ENCODE results near the gene ZNF225. TPM values are rescaled to one million over a fixed set of nuclear protein-coding genes. Genes with fewer than 3 reads are reported as not detected.
A peak's percentile ranks its signal among the peaks of the same experiment; 100 is the strongest.

Gene ZNF225
- polyA plus RNA-seq (2013, experiment 1 of 2) = 2.5 TPM
- 2.7 TPM for polyA plus RNA-seq (2013, experiment 2 of 2)

DNA sequence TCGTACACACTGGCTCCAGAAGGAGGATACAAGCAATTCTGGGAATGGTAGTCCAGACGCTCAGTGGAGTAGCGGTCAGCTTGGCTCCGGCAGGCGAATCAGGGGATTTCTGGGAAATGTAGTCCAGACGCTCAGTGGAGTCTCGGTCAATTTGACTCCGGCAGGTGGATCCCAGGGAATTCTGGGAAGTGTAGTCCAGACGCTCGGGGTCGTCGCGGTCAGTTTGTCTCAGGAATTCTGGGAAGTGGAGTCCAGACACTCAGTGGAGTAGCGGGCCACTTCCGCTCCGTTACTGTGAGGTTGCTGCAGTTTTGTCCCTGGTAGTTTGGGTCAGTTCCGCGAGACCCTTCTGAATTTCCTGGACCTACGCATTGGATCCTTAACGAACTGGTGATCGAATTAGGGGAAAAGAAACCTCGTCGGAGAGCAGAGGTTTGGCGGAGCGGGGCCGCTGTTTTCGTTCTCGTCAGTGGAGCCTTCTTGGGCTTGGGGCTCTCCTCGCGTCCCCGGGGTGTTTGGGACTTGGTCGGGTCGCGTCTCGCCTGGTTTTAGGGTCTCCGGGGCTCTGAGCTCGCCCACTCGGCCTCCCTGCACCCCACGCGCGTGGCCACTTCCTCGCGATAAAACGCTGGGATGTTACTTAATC is at the start of gene ZNF225:
Gene ZNF225 (plus strand): TSS at position 262 of the 646 bp plus-strand sequence. CDS start 2,429 bp downstream, outside the sequence.
- no CpG with 5 or more reads among the region's 44 CpGs for WGBS, 2 donors (ENCODE audit: extremely low coverage in 2 of 2, insufficient read length in 2 of 2, insufficient replicate concordance in 1 of 2)
- peak within 1 kb of the TSS; percentile 53 for H3K27ac ChIP-seq (replicated peaks; ENCODE audit: low read length)
- no peaks in the 10 kb centered on the region for H3K27me3 ChIP-seq (ENCODE audit: control insufficient read depth in 3 of 3, insufficient read depth in 3 of 3, low read depth in 1 of 3, low read length in 3 of 3)

DNA sequence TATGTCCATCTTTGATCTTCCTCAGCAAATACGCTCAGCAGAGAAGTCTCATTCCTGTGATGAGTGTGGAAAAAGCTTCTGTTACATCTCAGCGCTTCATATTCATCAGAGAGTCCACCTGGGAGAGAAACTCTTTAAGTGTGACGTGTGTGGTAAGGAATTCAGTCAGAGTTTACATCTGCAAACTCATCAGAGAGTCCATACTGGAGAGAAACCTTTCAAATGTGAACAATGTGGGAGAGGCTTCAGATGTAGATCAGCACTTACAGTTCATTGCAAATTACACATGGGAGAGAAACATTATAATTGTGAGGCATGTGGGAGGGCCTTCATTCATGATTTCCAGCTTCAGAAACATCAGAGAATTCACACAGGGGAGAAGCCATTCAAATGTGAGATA is 46.9 kb upstream of the ZNF225 start:
- no peak overlapping the region for H2AK5ac ChIP-seq (ENCODE audit: low read depth, low read length)
- no peak overlapping the region for H2BK12ac ChIP-seq (ENCODE audit: low read length)
- no peak overlapping the region for H3K14ac ChIP-seq (ENCODE audit: low read length)
- no peak overlapping the region for H3K9ac ChIP-seq (ENCODE audit: low read depth, low read length, poor library complexity)
- H3K4me2 ChIP-seq (ENCODE audit: insufficient read depth, low read length, poor library complexity, severe bottlenecking) = no peak overlapping the region
- no peak overlapping the region for H3K23ac ChIP-seq (ENCODE audit: low read depth, low read length, poor library complexity)
- H3K9me3 ChIP-seq (replicated peaks in 1 of 2; ENCODE audit: control insufficient read depth in 2 of 2, insufficient read depth in 1 of 2, low read depth in 1 of 2, low read length in 2 of 2) = peaks cover 13 to 42% of the 10 kb centered on the region in 2 donors
- no CpG with 5 or more reads among the region's 3 CpGs for WGBS, 2 donors (ENCODE audit: extremely low coverage in 2 of 2, insufficient read length in 2 of 2, insufficient replicate concordance in 1 of 2)
- H4K91ac ChIP-seq (ENCODE audit: low read depth, low read length, poor library complexity) = no peak overlapping the region
- no peak overlapping the region for H3K4me3 ChIP-seq (ENCODE audit: low read length in 2 of 2)
- no peak for DNase-seq (ENCODE audit: low spot score)
- no peak overlapping the region for H3K4ac ChIP-seq (ENCODE audit: low read length)
- H3K27ac ChIP-seq (replicated peaks; ENCODE audit: low read length) = no peak overlapping the region
- H3K18ac ChIP-seq (ENCODE audit: low read length) = no peak overlapping the region
- H2AFZ ChIP-seq (ENCODE audit: low read length) = no peak overlapping the region
- H3K79me1 ChIP-seq (ENCODE audit: low read depth, low read length) = no peaks in the 10 kb centered on the region
- no peaks in the 10 kb centered on the region for H3K27me3 ChIP-seq (ENCODE audit: control insufficient read depth in 3 of 3, insufficient read depth in 3 of 3, low read depth in 1 of 3, low read length in 3 of 3)
- H2BK120ac ChIP-seq (ENCODE audit: low read depth, low read length) = no peak overlapping the region
- no peak overlapping the region for H4K8ac ChIP-seq (ENCODE audit: low read depth, low read length)
- H2BK5ac ChIP-seq (ENCODE audit: low read length) = no peak overlapping the region
- no peaks in the 10 kb centered on the region for H3K4me1 ChIP-seq (ENCODE audit: control insufficient read depth in 2 of 2, insufficient read depth in 1 of 2, low read depth in 1 of 2, low read length in 2 of 2)
- H3K36me3 ChIP-seq (replicated peaks in 1 of 2; ENCODE audit: control insufficient read depth in 2 of 2, insufficient read depth in 2 of 2, low read length in 2 of 2) = peaks cover 19 to 74% of the 10 kb centered on the region in 2 donors
- H2BK15ac ChIP-seq (ENCODE audit: low read length) = no peak overlapping the region

More for the DNA sequence above, at the start of gene ZNF225:
- Histone ChIP-seq H2BK5ac (ENCODE audit: low read length) (no peak within 1 kb of the TSS), H3K23ac (ENCODE audit: low read depth, low read length, poor library complexity) (peak within 1 kb of the TSS; percentile 52), H2BK12ac (ENCODE audit: low read length) (no peak within 1 kb of the TSS), H3K9me3 (replicated peaks in 1 of 2; ENCODE audit: control insufficient read depth in 2 of 2, insufficient read depth in 1 of 2, low read depth in 1 of 2, low read length in 2 of 2) (peaks cover 9 to 25% of the 10 kb centered on the region in 2 donors), H4K8ac (ENCODE audit: low read depth, low read length) (no peak within 1 kb of the TSS), H3K4me1 (ENCODE audit: control insufficient read depth in 2 of 2, insufficient read depth in 1 of 2, low read depth in 1 of 2, low read length in 2 of 2) (no peaks in the 10 kb centered on the region), H2AK5ac (ENCODE audit: low read depth, low read length) (no peak within 1 kb of the TSS), H3K4ac (ENCODE audit: low read length) (no peak within 1 kb of the TSS), H3K14ac (ENCODE audit: low read length) (no peak within 1 kb of the TSS), H2BK15ac (ENCODE audit: low read length) (no peak within 1 kb of the TSS), H2AFZ (ENCODE audit: low read length) (peak within 1 kb of the TSS; percentile 89), H3K79me1 (ENCODE audit: low read depth, low read length) (no peaks in the 10 kb centered on the region), H3K18ac (ENCODE audit: low read length) (peak within 1 kb of the TSS; percentile 74), H3K4me2 (ENCODE audit: insufficient read depth, low read length, poor library complexity, severe bottlenecking) (peak within 1 kb of the TSS; percentile 71), H3K9ac (ENCODE audit: low read depth, low read length, poor library complexity) (peak within 1 kb of the TSS; percentile 82), H4K91ac (ENCODE audit: low read depth, low read length, poor library complexity) (no peak within 1 kb of the TSS), H3K36me3 (replicated peaks in 1 of 2; ENCODE audit: control insufficient read depth in 2 of 2, insufficient read depth in 2 of 2, low read length in 2 of 2) (peaks cover 4 to 41% of the 10 kb centered on the region in 2 donors), H2BK120ac (ENCODE audit: low read depth, low read length) (no peak within 1 kb of the TSS), H3K4me3 (ENCODE audit: low read length in 2 of 2) (peak within 1 kb of the TSS; percentile 58 to 97)
- DNase-seq (ENCODE audit: low spot score) = peak; percentile 98

DNA sequence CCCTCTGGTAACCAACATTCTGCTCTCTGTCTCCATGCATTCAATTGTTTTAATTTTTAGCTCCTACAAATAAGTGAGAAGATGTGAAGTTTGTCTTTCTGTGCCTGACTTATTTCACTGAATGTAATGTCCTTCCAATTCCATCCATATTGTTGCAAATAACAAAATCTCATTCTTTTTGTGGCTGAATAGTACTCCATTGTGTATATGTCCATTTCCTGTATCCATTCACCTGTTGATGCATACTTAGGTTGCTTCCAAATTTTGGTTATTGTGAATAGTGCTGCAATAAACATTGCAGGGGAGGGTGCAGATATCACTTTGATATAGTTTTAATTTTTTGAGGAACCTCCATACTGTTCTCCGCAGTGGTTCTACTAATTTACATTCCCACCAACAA is 43.8 kb upstream of the ZNF225 start:
- no peak overlapping the region for H3K18ac ChIP-seq (ENCODE audit: low read length)
- H3K14ac ChIP-seq (ENCODE audit: low read length) = no peak overlapping the region
- H3K4me1 ChIP-seq (ENCODE audit: control insufficient read depth in 2 of 2, insufficient read depth in 1 of 2, low read depth in 1 of 2, low read length in 2 of 2) = peaks cover 0 to 5% of the 10 kb centered on the region in 2 donors
- H2BK12ac ChIP-seq (ENCODE audit: low read length) = no peak overlapping the region
- no peak overlapping the region for H3K27ac ChIP-seq (replicated peaks; ENCODE audit: low read length)
- H3K23ac ChIP-seq (ENCODE audit: low read depth, low read length, poor library complexity) = no peak overlapping the region
- no peak overlapping the region for H2AFZ ChIP-seq (ENCODE audit: low read length)
- H3K4me3 ChIP-seq (ENCODE audit: low read length in 2 of 2) = no peak overlapping the region
- DNase-seq (ENCODE audit: low spot score) = no peak
- H3K36me3 ChIP-seq (replicated peaks in 1 of 2; ENCODE audit: control insufficient read depth in 2 of 2, insufficient read depth in 2 of 2, low read length in 2 of 2) = peaks cover 12 to 43% of the 10 kb centered on the region in 2 donors
- H3K79me1 ChIP-seq (ENCODE audit: low read depth, low read length) = no peaks in the 10 kb centered on the region
- H3K27me3 ChIP-seq (ENCODE audit: control insufficient read depth in 3 of 3, insufficient read depth in 3 of 3, low read depth in 1 of 3, low read length in 3 of 3) = no peaks in the 10 kb centered on the region
- H2AK5ac ChIP-seq (ENCODE audit: low read depth, low read length) = no peak overlapping the region
- no peak overlapping the region for H2BK15ac ChIP-seq (ENCODE audit: low read length)
- peaks cover 13 to 42% of the 10 kb centered on the region in 2 donors for H3K9me3 ChIP-seq (replicated peaks in 1 of 2; ENCODE audit: control insufficient read depth in 2 of 2, insufficient read depth in 1 of 2, low read depth in 1 of 2, low read length in 2 of 2)
- H4K8ac ChIP-seq (ENCODE audit: low read depth, low read length) = no peak overlapping the region
- no peak overlapping the region for H2BK5ac ChIP-seq (ENCODE audit: low read length)
- no CpG with 5 or more reads among the region's 1 CpG for WGBS, 2 donors (ENCODE audit: extremely low coverage in 2 of 2, insufficient read length in 2 of 2, insufficient replicate concordance in 1 of 2)
- H3K4ac ChIP-seq (ENCODE audit: low read length) = no peak overlapping the region
- H4K91ac ChIP-seq (ENCODE audit: low read depth, low read length, poor library complexity) = no peak overlapping the region
- H3K9ac ChIP-seq (ENCODE audit: low read depth, low read length, poor library complexity) = no peak overlapping the region
- H2BK120ac ChIP-seq (ENCODE audit: low read depth, low read length) = no peak overlapping the region
- H3K4me2 ChIP-seq (ENCODE audit: insufficient read depth, low read length, poor library complexity, severe bottlenecking) = no peak overlapping the region

DNA sequence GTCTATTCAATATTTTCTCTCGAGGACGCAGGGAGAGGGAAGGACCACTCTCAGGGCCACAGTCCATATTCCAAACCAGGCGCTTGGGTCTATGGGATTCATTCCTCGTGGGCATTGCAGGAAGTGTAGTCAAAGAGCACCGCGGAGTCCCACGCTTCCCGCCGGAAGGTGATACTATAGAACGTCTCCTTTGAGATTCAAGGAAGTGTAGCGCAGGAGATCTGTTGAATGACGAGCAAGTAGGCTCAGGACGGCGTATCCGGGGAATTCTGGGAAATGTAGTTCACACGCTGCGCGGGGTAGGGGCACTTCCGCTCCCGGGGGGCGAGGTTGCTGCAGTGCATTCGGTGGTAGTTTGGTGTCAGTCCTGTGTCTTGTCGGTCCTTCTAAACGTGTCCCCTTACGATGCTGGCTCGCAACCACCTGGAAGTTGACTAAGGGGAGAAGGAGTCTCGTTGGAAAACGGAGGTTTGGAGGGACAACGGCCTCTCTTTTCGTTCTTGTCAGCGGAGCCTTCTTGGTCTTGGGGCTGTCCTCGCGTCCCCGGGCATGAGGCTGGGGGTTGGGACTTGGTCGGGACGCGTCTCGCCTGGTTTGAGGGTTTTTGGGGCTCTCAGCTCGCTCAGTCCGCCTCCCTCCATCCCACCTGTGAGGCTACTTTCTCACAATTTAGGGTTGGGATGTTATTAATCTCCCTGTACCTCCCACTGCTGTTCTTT is 41.2 kb upstream of the ZNF225 start, which contains the start of gene ZNF284:
Gene ZNF284 (plus strand): TSS at position 336 of the 719 bp plus-strand sequence. CDS start 4,231 bp downstream, outside the sequence.
- peaks cover 0 to 5% of the 10 kb centered on the region in 2 donors for H3K4me1 ChIP-seq (ENCODE audit: control insufficient read depth in 2 of 2, insufficient read depth in 1 of 2, low read depth in 1 of 2, low read length in 2 of 2)
- no CpG with 5 or more reads among the region's 40 CpGs for WGBS, 2 donors (ENCODE audit: extremely low coverage in 2 of 2, insufficient read length in 2 of 2, insufficient replicate concordance in 1 of 2)

More for the DNA sequence above, 41.2 kb upstream of the ZNF225 start, which contains the start of gene ZNF284:
- H4K91ac ChIP-seq (ENCODE audit: low read depth, low read length, poor library complexity) = no peak within 1 kb of the TSS
- peaks cover 0 to 21% of the 10 kb centered on the region in 2 donors for H3K9me3 ChIP-seq (replicated peaks in 1 of 2; ENCODE audit: control insufficient read depth in 2 of 2, insufficient read depth in 1 of 2, low read depth in 1 of 2, low read length in 2 of 2)
- peaks cover 0 to 27% of the 10 kb centered on the region in 2 donors for H3K36me3 ChIP-seq (replicated peaks in 1 of 2; ENCODE audit: control insufficient read depth in 2 of 2, insufficient read depth in 2 of 2, low read length in 2 of 2)
- no peaks in the 10 kb centered on the region for H3K27me3 ChIP-seq (ENCODE audit: control insufficient read depth in 3 of 3, insufficient read depth in 3 of 3, low read depth in 1 of 3, low read length in 3 of 3)
- H2BK12ac ChIP-seq (ENCODE audit: low read length) = no peak within 1 kb of the TSS
- H3K79me1 ChIP-seq (ENCODE audit: low read depth, low read length) = no peaks in the 10 kb centered on the region
- no peak within 1 kb of the TSS for H4K8ac ChIP-seq (ENCODE audit: low read depth, low read length)
- no peak within 1 kb of the TSS for H3K14ac ChIP-seq (ENCODE audit: low read length)
- H2BK120ac ChIP-seq (ENCODE audit: low read depth, low read length) = no peak within 1 kb of the TSS
- peak; percentile 81 for DNase-seq (ENCODE audit: low spot score)
- H3K9ac ChIP-seq (ENCODE audit: low read depth, low read length, poor library complexity) = peak within 1 kb of the TSS; percentile 81
- H3K27ac ChIP-seq (replicated peaks; ENCODE audit: low read length) = no peak within 1 kb of the TSS
- peak within 1 kb of the TSS; percentile 72 for H3K4me2 ChIP-seq (ENCODE audit: insufficient read depth, low read length, poor library complexity, severe bottlenecking)
- no peak within 1 kb of the TSS for H2BK5ac ChIP-seq (ENCODE audit: low read length)
- no peak within 1 kb of the TSS for H3K4ac ChIP-seq (ENCODE audit: low read length)
- H3K4me3 ChIP-seq (ENCODE audit: low read length in 2 of 2) = peak within 1 kb of the TSS; percentile 57 to 91
- peak within 1 kb of the TSS; percentile 87 for H3K23ac ChIP-seq (ENCODE audit: low read depth, low read length, poor library complexity)
- H2BK15ac ChIP-seq (ENCODE audit: low read length) = no peak within 1 kb of the TSS
- peak within 1 kb of the TSS; percentile 61 for H3K18ac ChIP-seq (ENCODE audit: low read length)
- H2AK5ac ChIP-seq (ENCODE audit: low read depth, low read length) = no peak within 1 kb of the TSS
- H2AFZ ChIP-seq (ENCODE audit: low read length) = peak within 1 kb of the TSS; percentile 83
